ENCODE measurements around the gene DYNLL2.
"Not testable (repeated sequence)": the region's sequence is repeated elsewhere in the genome, so short reads cannot be mapped to it uniquely, and the experiment has no call there.

DYNLL2 gene

DNA sequence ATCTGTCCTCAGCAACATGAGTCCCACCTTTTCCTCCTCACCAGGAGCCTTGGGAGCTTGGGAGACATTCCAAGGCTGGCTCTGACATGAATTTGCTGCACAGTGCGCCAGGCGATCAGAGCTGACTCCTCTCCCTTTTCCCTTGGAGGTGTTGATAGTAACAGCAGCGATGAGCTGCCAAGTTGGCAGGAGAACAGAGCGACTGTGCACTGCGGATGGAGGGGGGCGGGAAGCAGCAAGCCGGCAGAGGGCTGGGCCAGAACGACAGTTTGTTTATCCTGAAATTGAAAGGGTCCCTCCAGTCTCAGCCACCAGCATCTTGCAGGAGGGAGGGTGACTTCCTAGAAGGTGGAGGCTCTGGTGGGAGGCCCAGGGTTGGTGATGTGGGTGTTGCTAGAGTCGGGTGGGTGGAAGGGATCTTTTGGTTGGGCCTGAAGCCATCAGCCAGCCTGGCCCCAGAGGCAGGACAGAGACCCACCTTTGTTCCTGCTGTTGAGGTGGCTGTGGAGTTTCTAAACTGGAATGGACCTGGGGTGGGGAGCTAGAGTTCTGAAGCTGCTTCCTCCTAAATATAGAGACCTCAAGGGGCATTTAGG, 22.5 kb upstream of the DYNLL2 start:
- Histone ChIP-seq H3K36me3 (no peaks in the 10 kb centered on the region), H3K9me3 (ENCODE audit: severe bottlenecking) (no peaks in the 10 kb centered on the region), H3K27ac (no peak overlapping the region), H3K4me3 (ENCODE audit: low read depth, low read length) (no peak overlapping the region), H3K27me3 (ENCODE audit: insufficient read depth, low read depth, severe bottlenecking) (no peaks in the 10 kb centered on the region)
- TF ChIP-seq, protein P1, sequence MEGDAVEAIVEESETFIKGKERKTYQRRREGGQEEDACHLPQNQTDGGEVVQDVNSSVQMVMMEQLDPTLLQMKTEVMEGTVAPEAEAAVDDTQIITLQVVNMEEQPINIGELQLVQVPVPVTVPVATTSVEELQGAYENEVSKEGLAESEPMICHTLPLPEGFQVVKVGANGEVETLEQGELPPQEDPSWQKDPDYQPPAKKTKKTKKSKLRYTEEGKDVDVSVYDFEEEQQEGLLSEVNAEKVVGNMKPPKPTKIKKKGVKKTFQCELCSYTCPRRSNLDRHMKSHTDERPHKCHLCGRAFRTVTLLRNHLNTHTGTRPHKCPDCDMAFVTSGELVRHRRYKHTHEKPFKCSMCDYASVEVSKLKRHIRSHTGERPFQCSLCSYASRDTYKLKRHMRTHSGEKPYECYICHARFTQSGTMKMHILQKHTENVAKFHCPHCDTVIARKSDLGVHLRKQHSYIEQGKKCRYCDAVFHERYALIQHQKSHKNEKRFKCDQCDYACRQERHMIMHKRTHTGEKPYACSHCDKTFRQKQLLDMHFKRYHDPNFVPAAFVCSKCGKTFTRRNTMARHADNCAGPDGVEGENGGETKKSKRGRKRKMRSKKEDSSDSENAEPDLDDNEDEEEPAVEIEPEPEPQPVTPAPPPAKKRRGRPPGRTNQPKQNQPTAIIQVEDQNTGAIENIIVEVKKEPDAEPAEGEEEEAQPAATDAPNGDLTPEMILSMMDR (IDR thresholded peaks at IDR 0.05; ENCODE audit: low read depth, low read length) = no peak
- DNase-seq = no peak

DNA sequence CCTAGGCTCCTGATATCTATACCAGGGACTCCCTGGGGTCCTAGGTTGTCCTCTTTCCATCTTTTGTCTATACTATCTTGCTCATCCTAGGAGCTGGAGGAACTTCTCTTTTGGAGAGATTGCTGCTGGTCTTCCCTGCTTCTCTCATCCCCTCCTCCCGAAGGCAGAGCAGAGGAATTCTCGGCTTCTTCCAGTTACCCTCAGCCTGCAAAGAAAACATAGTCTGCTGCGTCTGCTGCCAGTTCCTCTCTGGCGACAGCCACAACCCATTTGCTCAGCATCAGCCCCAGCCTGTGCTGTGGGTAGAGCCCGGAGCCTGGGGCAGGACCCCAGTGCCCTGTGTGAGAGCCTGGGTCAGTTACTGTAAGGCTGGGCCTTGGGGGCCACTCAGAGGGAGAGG, 21.5 kb upstream of the DYNLL2 start:
- Histone ChIP-seq H3K4me3 (ENCODE audit: low read depth, low read length) (no peak overlapping the region), H3K9me3 (ENCODE audit: severe bottlenecking) (no peaks in the 10 kb centered on the region), H3K27ac (no peak overlapping the region), H3K27me3 (ENCODE audit: insufficient read depth, low read depth, severe bottlenecking) (no peaks in the 10 kb centered on the region), H3K36me3 (no peaks in the 10 kb centered on the region)
- TF ChIP-seq, protein P1 (IDR thresholded peaks at IDR 0.05; ENCODE audit: low read depth, low read length) = no peak
- DNase-seq = no peak

DNA sequence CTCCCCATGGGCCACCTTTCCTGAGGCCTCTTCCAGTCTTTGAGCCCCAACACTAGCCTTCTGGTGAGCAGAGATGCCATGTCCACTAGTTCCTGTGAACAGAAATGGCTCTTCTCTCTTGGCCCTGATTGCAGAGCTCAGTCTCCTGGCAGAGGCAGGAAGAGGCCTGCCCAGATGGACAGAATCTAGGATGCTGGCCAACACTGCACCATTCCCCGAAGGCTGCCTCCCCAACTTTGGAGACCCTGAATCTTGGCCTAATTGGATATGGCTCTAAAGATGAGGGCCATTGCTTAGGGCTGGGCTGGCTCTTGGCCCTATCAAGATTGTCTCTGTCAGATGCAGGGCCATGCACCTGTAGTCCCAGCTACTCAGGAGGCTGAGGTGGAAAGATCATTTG, 18.0 kb upstream of the DYNLL2 start:
- Histone ChIP-seq H3K9me3 (ENCODE audit: severe bottlenecking) (no peaks in the 10 kb centered on the region), H3K4me3 (ENCODE audit: low read depth, low read length) (no peak overlapping the region), H3K36me3 (no peaks in the 10 kb centered on the region), H3K27ac (no peak overlapping the region), H3K27me3 (ENCODE audit: insufficient read depth, low read depth, severe bottlenecking) (no peaks in the 10 kb centered on the region)
- DNase-seq = no peak
- TF ChIP-seq, protein P1 (IDR thresholded peaks at IDR 0.05; ENCODE audit: low read depth, low read length) = no peak

DNA sequence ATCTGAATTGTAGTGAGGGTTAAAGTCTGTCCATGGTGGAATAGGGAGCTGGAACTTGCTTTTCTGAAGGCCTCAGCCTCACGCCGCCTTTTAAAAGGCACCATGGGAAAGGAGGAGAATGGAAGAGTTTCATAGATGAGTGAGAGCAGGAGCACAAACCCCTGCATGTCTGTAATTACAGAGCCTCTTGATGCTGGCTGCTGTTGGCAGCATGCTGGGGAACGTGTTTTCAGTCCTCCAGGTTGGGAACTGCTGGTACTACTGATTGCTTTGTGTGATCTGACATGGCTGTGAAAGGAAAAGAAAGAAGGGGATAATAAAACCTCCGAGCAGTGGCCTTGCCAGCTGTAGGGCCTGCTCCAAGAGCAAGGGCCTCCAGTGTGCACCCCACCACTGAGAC, 16.8 kb upstream of the DYNLL2 start:
- Histone ChIP-seq H3K27me3 (ENCODE audit: insufficient read depth, low read depth, severe bottlenecking) (no peaks in the 10 kb centered on the region), H3K9me3 (ENCODE audit: severe bottlenecking) (no peaks in the 10 kb centered on the region), H3K4me3 (ENCODE audit: low read depth, low read length) (no peak overlapping the region), H3K36me3 (no peaks in the 10 kb centered on the region), H3K27ac (no peak overlapping the region)
- TF ChIP-seq, protein P1 (IDR thresholded peaks at IDR 0.05; ENCODE audit: low read depth, low read length) = no peak
- no peak for DNase-seq

DNA sequence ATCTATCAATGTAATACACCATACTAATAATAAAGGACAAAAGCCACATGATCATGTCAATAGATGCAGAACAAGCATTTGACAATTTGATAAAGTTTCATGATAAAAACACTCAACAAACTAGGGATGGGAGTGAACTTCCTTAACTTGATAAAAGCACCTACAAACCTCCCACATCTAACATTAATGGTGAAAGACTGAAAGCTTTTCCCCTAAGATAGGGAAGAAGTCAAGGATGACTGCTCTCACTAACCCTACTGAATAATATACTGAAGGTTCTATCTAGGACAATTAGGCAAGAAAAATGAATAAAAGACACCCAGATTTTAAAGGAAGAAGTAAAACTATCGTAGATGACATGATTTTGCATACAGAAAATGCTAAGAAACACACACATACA, 10.4 kb upstream of the DYNLL2 start:
- Histone ChIP-seq H3K4me3 (ENCODE audit: low read depth, low read length) (no peak overlapping the region), H3K27ac (no peak overlapping the region), H3K9me3 (ENCODE audit: severe bottlenecking) (no peaks in the 10 kb centered on the region), H3K36me3 (no peaks in the 10 kb centered on the region), H3K27me3 (ENCODE audit: insufficient read depth, low read depth, severe bottlenecking) (no peaks in the 10 kb centered on the region)
- TF ChIP-seq, protein P1 (IDR thresholded peaks at IDR 0.05; ENCODE audit: low read depth, low read length) = no peak
- no peak for DNase-seq

DNA sequence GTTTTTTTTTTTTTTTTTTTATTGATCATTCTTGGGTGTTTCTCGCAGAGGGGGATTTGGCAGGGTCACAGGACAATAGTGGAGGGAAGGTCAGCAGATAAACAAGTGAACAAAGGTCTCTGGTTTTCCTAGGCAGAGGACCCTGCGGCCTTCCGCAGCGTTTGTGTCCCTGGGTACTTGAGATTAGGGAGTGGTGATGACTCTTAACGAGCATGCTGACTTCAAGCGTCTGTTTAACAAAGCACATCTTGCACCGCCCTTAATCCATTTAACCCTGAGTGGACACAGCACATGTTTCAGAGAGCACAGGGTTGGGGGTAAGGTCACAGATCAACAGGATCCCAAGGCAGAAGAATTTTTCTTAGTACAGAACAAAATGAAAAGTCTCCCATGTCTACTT, 10.0 kb upstream of the DYNLL2 start:
- not testable (repeated sequence) for H3K27me3 ChIP-seq (ENCODE audit: insufficient read depth, low read depth, severe bottlenecking); H3K4me3 ChIP-seq (ENCODE audit: low read depth, low read length); DNase-seq

DNA sequence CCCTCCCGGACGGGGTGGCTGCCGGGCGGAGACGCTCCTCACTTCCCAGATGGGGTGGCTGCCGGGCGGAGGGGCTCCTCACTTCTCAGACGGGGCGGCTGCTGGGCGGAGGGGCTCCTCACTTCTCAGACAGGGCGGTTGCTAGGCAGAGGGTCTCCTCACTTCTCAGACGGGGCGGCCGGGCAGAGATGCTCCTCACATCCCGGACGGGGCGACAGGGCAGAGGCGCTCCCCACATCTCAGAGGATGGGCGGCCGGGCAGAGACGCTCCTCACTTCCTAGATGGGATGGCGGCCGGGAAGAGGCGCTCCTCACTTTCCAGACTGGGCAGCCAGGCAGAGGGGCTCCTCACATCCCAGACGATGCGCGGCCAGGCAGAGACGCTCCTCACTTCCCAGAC, 8.8 kb upstream of the DYNLL2 start:
- not testable (repeated sequence) for DNase-seq; H3K4me3 ChIP-seq (ENCODE audit: low read depth, low read length); H3K27me3 ChIP-seq (ENCODE audit: insufficient read depth, low read depth, severe bottlenecking)

More for the DNA sequence above, 10.0 kb upstream of the DYNLL2 start:
- not testable (repeated sequence) for H3K36me3 ChIP-seq; H3K9me3 ChIP-seq (ENCODE audit: severe bottlenecking); H3K27ac ChIP-seq

More for the DNA sequence above, 8.8 kb upstream of the DYNLL2 start:
- H3K27ac ChIP-seq; H3K36me3 ChIP-seq; H3K9me3 ChIP-seq (ENCODE audit: severe bottlenecking): not testable (repeated sequence)

All from WERI-Rb-1 (cell line).